Hippocampal formation (tissue), 2 donors: ENCODE measurements around the gene TARS1.

Experiments
- DNase-seq, 2 donors: peaks; one replicate each; lab custom pipeline; 2025; lab: John Stamatoyannopoulos, UW

Gene TARS1

DNA sequence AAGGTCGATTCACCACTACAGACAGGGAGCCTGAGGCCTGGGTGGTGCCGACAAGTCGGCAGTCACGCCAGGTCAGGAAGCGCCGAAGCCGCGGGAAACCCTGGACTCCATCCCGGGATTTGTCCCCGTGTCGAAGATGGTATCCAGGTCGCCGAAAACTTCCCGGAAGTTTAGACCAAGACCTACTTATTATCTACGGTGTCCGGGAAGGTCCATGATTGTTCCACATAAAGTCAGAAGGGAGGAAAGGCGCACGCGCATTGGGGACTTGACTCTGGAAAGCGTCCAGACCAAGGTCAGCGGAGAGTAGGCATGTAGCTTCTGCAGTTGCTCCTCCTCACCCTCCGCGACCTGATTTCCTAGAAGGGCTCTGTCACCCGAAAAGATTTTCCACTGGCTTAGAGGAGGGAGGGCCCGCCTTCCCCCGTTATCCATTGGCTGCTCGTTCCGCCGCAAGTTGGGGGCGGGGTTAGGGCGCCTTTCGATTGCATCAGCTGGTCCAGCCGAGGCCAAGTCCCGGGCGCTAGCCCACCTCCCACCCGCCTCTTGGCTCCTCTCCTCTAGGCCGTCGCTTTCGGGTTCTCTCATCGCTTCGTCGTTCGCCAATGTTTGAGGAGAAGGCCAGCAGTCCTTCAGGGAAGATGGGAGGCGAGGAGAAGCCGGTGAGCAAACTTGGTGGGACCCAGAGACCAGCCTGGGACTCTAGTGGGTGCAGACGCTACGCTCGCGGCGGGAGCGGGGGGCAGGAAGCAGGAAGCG lies at the start of gene TARS1:
TSS of gene TARS1 (plus strand) at position 484 of the 759 bp plus-strand sequence. CDS start at position 606, 122 bp downstream.
- DNase-seq, result peak; percentile 94 to 98

GRCh38 chr5:33398501-33398900 lies 42.3 kb upstream of the TARS1 start:
- no peak for DNase-seq

GRCh38 chr5:33400675-33401074 lies 40.1 kb upstream of the TARS1 start:
- no peak for DNase-seq

GRCh38 chr5:33401482-33402390 lies 39.0 kb upstream of the TARS1 start:
- no peak for DNase-seq

DNA sequence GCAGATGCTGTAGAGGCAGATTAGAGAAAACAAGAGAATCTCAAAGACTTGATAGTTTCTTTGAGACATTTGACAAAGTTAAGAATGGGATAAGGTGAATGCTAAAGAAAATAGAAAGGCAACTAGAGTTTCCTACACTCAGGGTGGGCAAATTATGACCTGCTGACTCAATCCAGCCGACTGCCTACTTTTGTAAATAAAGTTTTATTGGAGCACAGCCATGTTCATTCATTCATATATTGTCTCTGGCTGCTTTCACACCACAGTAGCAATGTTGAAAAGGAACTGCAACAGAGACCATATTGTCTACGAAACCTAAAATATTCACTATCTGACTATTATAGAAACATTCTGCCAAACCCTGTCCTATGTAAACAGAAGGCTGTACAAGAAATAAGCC lies 37.6 kb upstream of the TARS1 start:
- no peak for DNase-seq

DNA sequence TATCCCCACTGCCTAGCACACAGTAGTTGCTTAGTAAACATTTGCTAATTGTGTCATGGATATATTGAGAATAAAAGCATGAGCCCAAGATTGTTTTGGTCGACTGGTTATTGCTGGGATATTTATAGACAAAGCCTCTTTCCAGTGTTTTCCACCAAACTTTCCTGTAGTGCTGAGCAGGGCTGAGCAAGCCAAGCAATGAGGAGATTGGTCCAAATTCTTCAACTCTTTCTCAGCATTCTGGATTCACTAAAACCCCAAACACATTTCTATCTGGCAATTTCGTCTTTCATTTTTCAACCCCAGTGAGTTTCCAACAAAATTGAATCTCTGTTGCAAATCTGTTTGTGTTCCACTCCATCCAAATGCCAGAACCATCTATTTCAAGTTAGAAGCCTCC lies 31.9 kb upstream of the TARS1 start:
- no peak for DNase-seq

GRCh38 chr5:33409435-33410170 lies 31.2 kb upstream of the TARS1 start:
- no peak for DNase-seq

- DNase-seq, result no peak
These were observed 30.5 kb upstream of the TARS1 start for GRCh38 chr5:33410221-33410620.

DNA sequence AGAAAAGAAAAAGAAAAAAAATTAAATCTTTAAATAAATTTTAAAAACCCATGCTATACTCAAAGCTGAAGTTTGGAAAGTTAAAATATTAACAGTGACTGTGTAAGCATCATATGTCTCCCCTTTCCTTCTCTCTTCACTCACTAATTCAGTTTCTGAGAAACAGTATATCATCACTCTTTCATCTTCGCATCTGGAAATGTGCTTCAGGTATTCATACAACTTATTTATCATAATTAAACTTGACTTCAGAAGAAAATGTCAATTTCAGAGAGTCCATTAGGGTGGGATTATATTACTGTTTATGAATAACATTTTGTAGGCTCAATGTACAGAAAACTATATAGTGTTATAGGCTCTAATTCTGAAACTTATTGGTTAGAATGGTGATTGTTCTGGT lies 29.3 kb upstream of the TARS1 start:
- no peak for DNase-seq

- DNase-seq, result no peak
These were observed 24.9 kb upstream of the TARS1 start for GRCh38 chr5:33415811-33416354.

DNA sequence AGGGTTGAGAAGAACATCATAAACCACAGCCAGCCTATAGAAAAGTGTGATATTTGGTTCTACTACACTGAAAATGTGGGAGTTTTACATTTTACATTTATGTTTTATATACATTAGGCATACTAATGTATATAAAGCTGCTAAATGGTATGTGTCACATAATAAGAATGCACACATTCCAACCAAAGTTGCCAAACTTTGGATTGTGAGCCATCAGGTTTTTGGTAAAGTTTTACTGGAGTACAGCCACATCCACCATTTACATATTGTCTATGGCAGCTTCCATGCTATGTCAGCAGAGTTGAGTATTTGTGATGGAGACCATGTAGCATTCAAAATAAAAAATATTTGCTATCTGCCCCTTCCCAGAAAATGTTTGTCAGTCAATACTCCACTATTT lies 23.1 kb upstream of the TARS1 start:
- DNase-seq, result no peak

DNA sequence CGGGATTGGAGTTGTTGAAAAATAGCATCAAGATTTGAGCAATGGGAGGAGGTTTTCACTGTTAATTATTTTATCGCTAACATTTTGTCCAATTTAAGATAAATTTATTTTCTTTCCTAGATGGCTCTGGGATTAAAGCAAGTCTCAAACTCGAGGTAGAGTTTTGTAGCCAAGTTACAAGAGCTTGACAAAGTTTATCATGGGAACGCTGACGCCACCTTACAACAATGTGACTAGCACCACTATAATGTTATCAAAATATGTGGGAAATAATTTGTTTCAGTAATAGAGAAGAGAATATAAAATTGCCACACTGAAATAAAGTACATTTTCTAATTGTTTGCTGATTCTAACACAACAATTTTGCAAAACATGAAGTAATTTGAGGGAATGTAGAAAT lies 19.8 kb upstream of the TARS1 start:
- no peak for DNase-seq

- no peak for DNase-seq
These were observed 18.6 kb upstream of the TARS1 start for GRCh38 chr5:33422191-33422590.

- peak in 1 of 2 donors; percentile 10 for DNase-seq
These were observed 17.6 kb upstream of the TARS1 start for GRCh38 chr5:33423018-33423630.

DNA sequence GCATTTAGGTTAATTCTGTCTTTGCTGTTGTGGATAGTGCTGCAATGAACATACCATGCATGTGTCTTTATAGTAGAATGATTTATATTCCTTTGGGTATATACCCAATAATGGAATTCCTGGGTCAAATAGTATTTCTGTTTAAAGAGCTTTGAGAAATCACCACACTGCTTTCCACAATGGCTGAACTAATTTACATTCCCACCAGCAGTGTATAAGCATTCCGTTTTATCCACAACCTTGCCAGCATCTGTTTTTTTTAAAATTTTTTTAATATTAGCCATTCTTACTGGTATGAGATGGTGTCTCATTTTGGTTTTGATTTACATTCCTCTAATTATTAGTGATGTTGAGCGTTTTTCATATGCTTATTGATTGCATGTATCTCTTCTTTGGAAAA lies 15.5 kb upstream of the TARS1 start:
- DNase-seq, result no peak

- no peak for DNase-seq
These were observed 9.8 kb upstream of the TARS1 start for GRCh38 chr5:33430983-33431382.

GRCh38 chr5:33432656-33433055 lies 8.1 kb upstream of the TARS1 start:
- DNase-seq, result no peak

DNA sequence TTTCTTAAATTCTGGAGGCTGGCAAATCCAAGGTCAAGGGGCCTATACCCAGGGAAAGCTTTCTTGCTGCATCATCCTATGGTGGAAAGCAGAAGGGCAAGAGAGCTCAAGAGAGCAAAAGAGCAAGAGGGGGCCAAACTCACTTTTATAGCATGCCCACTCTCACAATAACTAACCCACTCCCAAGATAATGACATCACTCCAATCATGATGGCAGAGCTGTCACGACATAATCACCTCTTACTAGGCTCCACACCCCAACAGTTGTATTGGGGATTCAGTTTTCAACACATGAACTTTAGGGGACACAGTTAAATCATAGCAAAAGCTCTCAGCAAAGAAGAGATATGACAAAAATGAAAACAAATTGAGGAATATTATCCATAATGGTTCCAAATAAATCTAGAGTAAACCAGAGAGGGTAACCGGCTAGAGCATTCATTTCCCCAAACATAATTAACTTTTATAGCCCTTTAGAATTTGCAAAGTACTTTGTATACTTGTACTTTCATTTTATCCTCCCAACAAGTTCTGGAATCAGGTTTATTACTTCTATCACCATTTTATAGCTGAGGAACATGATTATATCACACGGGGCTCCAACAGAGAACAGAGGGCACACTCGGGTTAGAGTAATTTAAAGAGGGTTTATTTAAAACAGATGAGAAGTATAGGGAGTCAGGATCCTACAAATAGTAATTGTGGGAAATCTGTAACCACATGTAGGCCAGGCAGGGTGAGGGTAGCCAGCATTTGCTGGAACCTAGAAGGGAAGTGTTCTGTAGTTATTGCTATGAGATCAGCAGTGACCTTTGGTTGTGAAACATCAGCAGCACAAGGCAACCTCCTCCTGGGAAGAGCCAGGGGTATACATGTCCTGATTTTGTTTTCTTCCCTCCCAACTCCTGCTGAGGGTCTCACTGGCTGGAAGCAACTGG lies 7.2 kb upstream of the TARS1 start:
- DNase-seq, result no peak

DNA sequence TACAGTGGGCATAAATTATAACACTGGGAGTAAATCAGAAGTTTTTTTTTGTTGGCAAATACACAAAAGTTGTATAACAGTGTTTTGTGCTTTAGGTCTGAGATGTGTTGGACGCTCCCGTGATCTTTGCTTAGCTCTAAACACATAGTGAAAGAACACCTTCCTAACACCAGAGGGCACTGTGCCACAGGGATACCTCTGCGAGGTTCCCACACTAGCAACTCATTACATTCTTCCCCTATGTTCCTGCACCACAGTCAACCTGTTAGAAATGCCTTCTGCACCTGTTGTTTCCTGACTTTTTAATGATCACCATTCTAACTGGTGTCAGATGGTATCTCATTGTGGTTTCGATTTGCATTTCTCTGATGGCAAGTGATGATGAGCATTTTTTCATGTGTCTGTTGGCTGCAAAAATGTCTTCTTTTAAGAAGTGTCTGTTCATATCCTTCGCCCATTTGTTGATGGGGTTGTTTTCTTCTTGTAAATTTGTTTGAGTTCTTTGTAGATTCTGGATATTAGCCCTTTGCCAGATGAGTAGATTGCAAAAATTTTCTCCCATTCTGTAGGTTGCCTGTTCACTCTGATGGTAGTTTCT lies 4.8 kb upstream of the TARS1 start:
- peak; percentile 46 to 73 for DNase-seq

DNA sequence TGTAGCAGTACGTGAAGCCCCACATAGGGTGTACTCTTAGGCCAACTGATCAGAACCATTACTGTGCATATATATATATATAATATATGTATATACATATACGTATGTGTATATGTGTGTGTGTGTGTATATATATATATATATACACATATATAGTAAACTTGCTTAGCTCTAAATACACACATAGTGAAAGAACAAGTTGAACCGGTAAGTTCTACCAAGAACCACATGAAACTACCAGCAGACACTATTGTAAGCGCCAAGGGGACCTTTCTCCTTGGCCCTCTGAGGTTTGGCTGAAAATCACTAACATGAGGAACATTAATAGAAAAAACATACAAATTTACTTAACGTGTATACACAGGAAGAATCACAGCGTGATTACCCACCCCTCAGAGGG lies 1.8 kb upstream of the TARS1 start:
- DNase-seq, result no peak
